HCT116 (cell line): ENCODE measurements around the gene MMP21. TPM values are rescaled to one million over a fixed set of nuclear protein-coding genes. Genes with fewer than 3 reads are reported as not detected.

Experiments used
- ATAC-seq: fragments of 200-7000 bp; cut with Tn5 transposase; 2 replicates; pipeline ENCODE4 v1.9.1; 2020; ENCODE audit warnings: mild to moderate bottlenecking, moderate library complexity
- Bru-seq: library from RNA; stranded (reverse); fragments of 400-500 nt; gene quantifications from one replicate; lab custom pipeline; 2021; lab: Mats Ljungman, UMichigan
- BruChase-seq, 2 experiments: library from RNA; stranded (reverse); fragments of 400-500 nt; gene quantifications; one replicate each; lab custom pipeline; 2021; lab: Mats Ljungman, UMichigan
- BruUV-seq: library from RNA; stranded (reverse); fragments of 400-500 nt; replicated peaks from 2 replicates; lab custom pipeline; 2021; lab: Mats Ljungman, UMichigan
- CTCF ChIA-PET: fragments of 300-600 bp; sonication (Branson Sonifier 250); formaldehyde crosslinking; loops from one replicate; lab custom pipeline; 2021; ENCODE audit warnings: antibody characterized with exemption; lab: Charles Lee
- POLR2A ChIA-PET: fragments of 300-600, 350-600 bp; sonication (Branson Sonifier 250); formaldehyde crosslinking; loops from one replicate; lab custom pipeline; 2021; ENCODE audit warnings: antibody characterized with exemption; lab: Charles Lee
- RAD21 ChIA-PET, 2 experiments: fragments of 300-600 bp; sonication (Branson Sonifier 250); formaldehyde crosslinking; loops; one replicate each; lab custom pipeline; 2023; ENCODE audit warnings: low total read pairs in 2 of 2; ENCODE audit not compliant: uncharacterized antibody in 2 of 2, unreplicated experiment in 2 of 2, low non-redundant PET in 1 of 2; lab: Charles Lee
- DNase-seq: peaks from one replicate; pipeline ENCODE4 v3.0.0-alpha.2; 2010; ENCODE audit warnings: low read depth, low spot score
- H2AFZ ChIP-seq: fragments of 200-600 bp; shearing (Covaris generic), sonication (generic); 2 replicates; pipeline ENCODE4 v1.6.1; 2017; ENCODE audit warnings: low read depth, mixed run types, mixed read lengths, antibody characterized with exemption, low read length; ENCODE audit not compliant: poor library complexity, severe bottlenecking
- H3K27ac ChIP-seq: 2 replicates; pipeline ENCODE4 v1.5.1; 2012; ENCODE audit warnings: low read depth, low read length
- H3K27me3 ChIP-seq: fragments of 200-600 bp; sonication (generic); 2 replicates; pipeline ENCODE4 v1.6.1; 2016; ENCODE audit warnings: mixed run types, low read length, mixed read lengths; ENCODE audit not compliant: insufficient read depth
- H3K36me3 ChIP-seq, 2 experiments: fragments of 200-500 bp in 1 of 2; fragments of 200-600 bp in 1 of 2; sonication (Bioruptor generic) in 1 of 2; sonication (generic) in 1 of 2; 2 replicates each; pipeline versions ENCODE4 v1.5.1 to v1.6.1; 2014 to 2016; ENCODE audit warnings: low read length in 2 of 2, inconsistent platforms in 1 of 2, mixed read lengths in 1 of 2, mixed run types in 1 of 2; ENCODE audit not compliant: insufficient read depth in 2 of 2, control insufficient read depth in 1 of 2
- H3K4me1 ChIP-seq, 2 experiments: fragments of 200-600 bp in 1 of 2; sonication (generic) in 1 of 2; 2 replicates each; pipeline versions ENCODE4 v1.5.1 to v1.6.1; 2012 to 2017; ENCODE audit warnings: low read length in 2 of 2, inconsistent platforms in 1 of 2, mild to moderate bottlenecking in 1 of 2, mixed read lengths in 1 of 2, mixed run types in 1 of 2, moderate library complexity in 1 of 2; ENCODE audit not compliant: insufficient read depth in 2 of 2, control insufficient read depth in 1 of 2
- H3K4me2 ChIP-seq: fragments of 200-600 bp; sonication (generic); 2 replicates; pipeline ENCODE4 v1.6.1; 2017; ENCODE audit warnings: mixed run types, low read length, mixed read lengths
- H3K4me3 ChIP-seq, 2 experiments: fragments of 200-600 bp in 1 of 2; sonication (generic) in 1 of 2; replicated peaks in 1 of 2; 2 replicates each; pipeline ENCODE4 v1.5.1; 2011 to 2016; ENCODE audit warnings: low read length in 2 of 2, control low read depth in 1 of 2, low read depth in 1 of 2, mild to moderate bottlenecking in 1 of 2, mixed read lengths in 1 of 2, mixed run types in 1 of 2
- H3K79me2 ChIP-seq: fragments of 200-600 bp; sonication (generic); 2 replicates; pipeline ENCODE4 v1.6.1; 2017; ENCODE audit warnings: mild to moderate bottlenecking, mixed run types, low read length, moderate library complexity, mixed read lengths; ENCODE audit not compliant: insufficient read depth
- H3K9ac ChIP-seq: fragments of 200-600 bp; sonication (generic); 2 replicates; pipeline ENCODE4 v1.6.1; 2016; ENCODE audit warnings: low read length, mixed read lengths
- H3K9me2 ChIP-seq: fragments of 200-600 bp; sonication (generic), shearing (Covaris generic); 2 replicates; pipeline ENCODE4 v1.6.1; 2017; ENCODE audit warnings: mixed run types, mild to moderate bottlenecking, moderate library complexity; ENCODE audit not compliant: insufficient read depth
- H3K9me3 ChIP-seq, 2 experiments: fragments of 200-500 bp in 1 of 2; fragments of 200-600 bp in 1 of 2; sonication (Bioruptor generic) in 1 of 2; sonication (generic) in 1 of 2; 2 replicates each; pipeline ENCODE4 v1.6.1; 2014 to 2017; ENCODE audit warnings: low read length in 2 of 2, mixed read lengths in 2 of 2, inconsistent platforms in 1 of 2, low read depth in 1 of 2, mild to moderate bottlenecking in 1 of 2, mixed run types in 1 of 2, moderate library complexity in 1 of 2; ENCODE audit not compliant: control insufficient read depth in 1 of 2, insufficient read depth in 1 of 2
- H4K20me1 ChIP-seq: fragments of 200-600 bp; sonication (generic), shearing (Covaris generic); 2 replicates; pipeline ENCODE4 v1.6.1; 2017; ENCODE audit warnings: mixed run types, mild to moderate bottlenecking, moderate library complexity; ENCODE audit not compliant: insufficient read depth
- CBX3 ChIP-seq: IDR thresholded peaks from 2 replicates; pipeline ENCODE4 v1.6.1; 2012; ENCODE audit warnings: low read depth
- CEBPB ChIP-seq: IDR thresholded peaks from 2 replicates; pipeline ENCODE4 v1.6.1; 2012; ENCODE audit warnings: low read depth
- EGR1 ChIP-seq: IDR thresholded peaks from 2 replicates; pipeline ENCODE4 v1.6.1; 2012; ENCODE audit warnings: low read depth
- EZH2 ChIP-seq: fragments of 200-600 bp; sonication (generic); IDR thresholded peaks from 2 replicates; pipeline ENCODE4 v1.6.1; 2017; ENCODE audit warnings: antibody characterized with exemption, mixed run types
- EZH2phosphoT487 ChIP-seq: fragments of 200-600 bp; IDR thresholded peaks from 2 replicates; pipeline ENCODE4 v1.6.1; 2018; ENCODE audit warnings: antibody characterized with exemption, borderline replicate concordance
- FOSL1 ChIP-seq: IDR thresholded peaks from 2 replicates; pipeline ENCODE4 v1.6.1; 2012; ENCODE audit warnings: low read depth
- JUND ChIP-seq: IDR thresholded peaks from 2 replicates; pipeline ENCODE4 v1.6.1; 2012
- MAX ChIP-seq: IDR thresholded peaks from 2 replicates; pipeline ENCODE4 v1.6.1; 2012
- POLR2A ChIP-seq: IDR thresholded peaks from 2 replicates; pipeline ENCODE4 v1.7.0; 2011; ENCODE audit warnings: borderline replicate concordance; ENCODE audit not compliant: insufficient read depth, insufficient read length; ENCODE audit errors: extremely low read depth
- POLR2AphosphoS5 ChIP-seq: IDR thresholded peaks from 2 replicates; pipeline ENCODE4 v1.6.1; 2011; ENCODE audit warnings: mild to moderate bottlenecking, low read depth, low read length, moderate library complexity
- RAD21 ChIP-seq: IDR thresholded peaks from 2 replicates; pipeline ENCODE4 v1.6.1; 2012; ENCODE audit warnings: low read depth, mild to moderate bottlenecking
- SIN3A ChIP-seq: IDR thresholded peaks from 2 replicates; pipeline ENCODE4 v1.6.1; 2012; ENCODE audit warnings: low read depth
- SP1 ChIP-seq: IDR thresholded peaks from 2 replicates; pipeline ENCODE4 v1.6.1; 2012; ENCODE audit warnings: low read depth
- SRF ChIP-seq: IDR thresholded peaks from 2 replicates; pipeline ENCODE4 v1.6.1; 2012; ENCODE audit warnings: low read depth
- TCF7L2 ChIP-seq: IDR thresholded peaks from 2 replicates; pipeline ENCODE4 v1.7.0; 2011; ENCODE audit warnings: borderline replicate concordance, inconsistent platforms; ENCODE audit not compliant: insufficient read depth, insufficient read length; ENCODE audit errors: extremely low read depth
- YY1 ChIP-seq: IDR thresholded peaks from 2 replicates; pipeline ENCODE4 v1.6.1; 2011; ENCODE audit warnings: low read length, low read depth, moderate library complexity, mild to moderate bottlenecking; ENCODE audit not compliant: insufficient replicate concordance; ENCODE audit errors: extremely low read depth
- ZBTB33 ChIP-seq: IDR thresholded peaks from 2 replicates; pipeline ENCODE4 v1.6.1; 2011; ENCODE audit warnings: mild to moderate bottlenecking, low read length, moderate library complexity; ENCODE audit not compliant: insufficient replicate concordance; ENCODE audit errors: extremely low read depth
- ZNF274 ChIP-seq: fragments of 200-500 bp; sonication (Bioruptor generic); IDR thresholded peaks from 2 replicates; pipeline ENCODE4 v1.6.1; 2014; ENCODE audit warnings: mild to moderate bottlenecking, low read depth, low read length, inconsistent platforms
- intact Hi-C: fragments of 100-400 bp; cut with micrococcal nuclease; formaldehyde crosslinking; loops from 2 replicates; pipeline ENCODE4 v1.10.0; 2022
- long read RNA-seq: library from polyadenylated mRNA; unstranded; transcript quantifications from one replicate; pipeline ENCODE4 v2.0.0, GENCODE V29; 2021; ENCODE audit not compliant: unreplicated experiment
- polyA plus RNA-seq: library from polyadenylated mRNA; unstranded; fragments of >200 nt; gene quantifications from 2 replicates; pipeline ENCODE4 v1.2.1, GENCODE V29; 2012; ENCODE audit warnings: missing spikeins
- total RNA-seq: library from RNA; stranded (reverse); gene quantifications from one replicate; pipeline ENCODE4 v1.2.1, GENCODE V29; 2021; ENCODE audit not compliant: unreplicated experiment
- TF ChIP-seq, protein P1 (sequence below): IDR thresholded peaks from 2 replicates; pipeline ENCODE4 v1.6.1; 2012

The MMP21 gene, protein sequence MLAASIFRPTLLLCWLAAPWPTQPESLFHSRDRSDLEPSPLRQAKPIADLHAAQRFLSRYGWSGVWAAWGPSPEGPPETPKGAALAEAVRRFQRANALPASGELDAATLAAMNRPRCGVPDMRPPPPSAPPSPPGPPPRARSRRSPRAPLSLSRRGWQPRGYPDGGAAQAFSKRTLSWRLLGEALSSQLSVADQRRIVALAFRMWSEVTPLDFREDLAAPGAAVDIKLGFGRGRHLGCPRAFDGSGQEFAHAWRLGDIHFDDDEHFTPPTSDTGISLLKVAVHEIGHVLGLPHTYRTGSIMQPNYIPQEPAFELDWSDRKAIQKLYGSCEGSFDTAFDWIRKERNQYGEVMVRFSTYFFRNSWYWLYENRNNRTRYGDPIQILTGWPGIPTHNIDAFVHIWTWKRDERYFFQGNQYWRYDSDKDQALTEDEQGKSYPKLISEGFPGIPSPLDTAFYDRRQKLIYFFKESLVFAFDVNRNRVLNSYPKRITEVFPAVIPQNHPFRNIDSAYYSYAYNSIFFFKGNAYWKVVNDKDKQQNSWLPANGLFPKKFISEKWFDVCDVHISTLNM
- total RNA-seq (not detected), Bru-seq, nascent RNA (percentile 18 among the genes with signal in this experiment), BruChase-seq, experiment 1, labeled RNA remaining after a 6-hour chase (percentile 15 among the genes with signal in this experiment), BruChase-seq, experiment 2, labeled RNA remaining after a 2-hour chase (percentile 17 among the genes with signal in this experiment)
- polyA plus RNA-seq, result 0.03 TPM in 1 of 2 replicates, not detected in the other
- long read RNA-seq, result 0 reads

DNA sequence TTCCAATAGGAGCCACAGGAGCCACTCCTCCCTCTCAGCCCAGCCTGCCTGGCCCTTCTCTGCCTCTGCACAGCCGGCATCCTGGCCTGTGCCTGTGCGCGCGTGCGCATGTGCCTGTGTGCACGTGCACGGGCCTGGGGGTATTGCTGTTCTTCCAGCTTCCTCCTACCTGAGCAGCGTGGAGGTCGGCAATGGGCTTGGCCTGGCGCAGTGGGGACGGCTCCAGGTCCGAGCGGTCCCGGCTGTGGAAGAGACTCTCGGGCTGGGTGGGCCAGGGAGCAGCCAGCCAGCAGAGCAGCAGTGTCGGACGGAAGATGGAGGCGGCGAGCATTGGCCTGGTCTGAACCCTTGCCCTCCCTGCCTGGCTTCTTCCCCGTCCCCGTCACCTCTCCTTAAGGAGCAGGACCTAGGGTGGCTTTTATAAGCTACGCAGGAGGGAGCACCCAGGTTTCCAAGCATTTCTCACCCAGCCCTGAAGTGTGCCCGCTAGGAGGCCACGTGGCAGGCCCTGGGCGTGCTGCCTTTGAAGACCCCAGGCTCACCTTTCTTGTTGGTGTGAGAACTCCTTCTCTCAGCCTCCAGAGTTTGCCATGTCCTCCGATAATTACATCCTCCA, at the start of gene MMP21:
MMP21 (minus strand) TSS at position 331 of the 616 bp plus-strand sequence; CDS start at position 331, 0 bp downstream.
- Histone ChIP-seq H3K4me3 (no peak within 1 kb of the TSS), H3K27me3 (no peaks in the 10 kb centered on the region), H3K4me1 (no peaks in the 10 kb centered on the region), H4K20me1 (no peaks in the 10 kb centered on the region), H3K36me3 (no peaks in the 10 kb centered on the region), H3K9ac (no peak within 1 kb of the TSS), H3K9me2 (no peaks in the 10 kb centered on the region), H2AFZ (no peak within 1 kb of the TSS), H3K27ac (no peak within 1 kb of the TSS), H3K4me2 (no peak within 1 kb of the TSS), H3K9me3 (no peaks in the 10 kb centered on the region), H3K79me2 (no peaks in the 10 kb centered on the region)
- no TSS peak for BruUV-seq
- DNase-seq (no peak), ATAC-seq (peak; percentile 35; the same call in 1 of the 2 replicates)
- TF ChIP-seq EZH2 (no peak), EZH2phosphoT487 (no peak), SRF (no peak), EGR1 (no peak), SP1 (no peak), CBX3 (no peak), ZNF274 (no peak), TCF7L2 (no peak), RAD21 (no peak), SIN3A (no peak), MAX (no peak), FOSL1 (no peak), ZBTB33 (no peak), POLR2AphosphoS5 (no peak), CEBPB (no peak), JUND (no peak), POLR2A (no peak), YY1 (no peak)
- TF ChIP-seq, protein P1, sequence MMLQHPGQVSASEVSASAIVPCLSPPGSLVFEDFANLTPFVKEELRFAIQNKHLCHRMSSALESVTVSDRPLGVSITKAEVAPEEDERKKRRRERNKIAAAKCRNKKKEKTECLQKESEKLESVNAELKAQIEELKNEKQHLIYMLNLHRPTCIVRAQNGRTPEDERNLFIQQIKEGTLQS, result no peak
- ChIA-PET CTCF (no interaction called here), POLR2A (no interaction called here), RAD21 (no interaction called here)
- intact Hi-C loops, result no loop called here
